AG09319 (cell line): ENCODE data around the gene MRFAP1L1.
A peak's percentile ranks its signal among the peaks of the same experiment; 100 is the strongest.
"Not testable (repeated sequence)": the region's sequence is repeated elsewhere in the genome, so short reads cannot be mapped to it uniquely, and the experiment has no call there.

Experiments
- DNase-seq: peaks from one replicate; pipeline ENCODE4 v3.0.0-alpha.2; 2010; ENCODE audit warnings: low read depth; ENCODE audit errors: extremely low read depth
- TF ChIP-seq, protein P1 (sequence below): IDR thresholded peaks from 2 replicates; pipeline ENCODE4 v1.5.1; 2011; ENCODE audit warnings: low read depth, mild to moderate bottlenecking, inconsistent platforms, low read length, moderate library complexity

MRFAP1L1 gene

DNA sequence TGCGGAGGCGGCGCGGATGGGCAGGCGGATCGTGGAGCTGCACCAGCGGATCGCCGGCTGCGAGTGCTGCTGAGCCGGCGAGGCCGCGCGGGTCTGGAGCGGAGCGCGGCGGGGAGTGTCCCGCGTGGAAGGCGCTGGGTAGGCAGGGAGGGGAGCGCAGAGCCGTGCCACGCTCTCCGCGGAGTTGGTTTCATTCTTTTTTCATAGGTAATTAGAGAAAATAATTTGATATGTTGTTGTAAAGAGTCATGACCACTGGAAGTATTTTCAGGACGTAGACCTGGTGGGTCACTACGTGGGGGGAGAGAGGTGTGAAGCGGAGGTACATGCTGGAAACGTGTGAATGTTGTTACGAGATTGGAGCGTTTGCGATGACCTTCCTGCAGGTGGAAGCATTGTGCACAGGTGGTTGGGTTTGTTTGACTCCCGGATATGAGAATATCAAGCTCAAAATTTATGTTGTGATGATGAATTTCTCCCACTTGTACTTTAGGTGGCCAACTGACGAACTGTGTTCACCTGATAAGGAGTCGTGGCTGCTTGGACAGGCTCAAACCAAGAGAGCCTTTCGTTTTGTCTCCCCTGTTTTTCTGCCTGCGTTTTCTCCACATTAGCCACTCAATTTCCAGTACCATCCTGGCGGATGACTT lies 35.0 kb downstream of the MRFAP1L1 start:
- DNase-seq, result no peak
- TF ChIP-seq, protein P1, sequence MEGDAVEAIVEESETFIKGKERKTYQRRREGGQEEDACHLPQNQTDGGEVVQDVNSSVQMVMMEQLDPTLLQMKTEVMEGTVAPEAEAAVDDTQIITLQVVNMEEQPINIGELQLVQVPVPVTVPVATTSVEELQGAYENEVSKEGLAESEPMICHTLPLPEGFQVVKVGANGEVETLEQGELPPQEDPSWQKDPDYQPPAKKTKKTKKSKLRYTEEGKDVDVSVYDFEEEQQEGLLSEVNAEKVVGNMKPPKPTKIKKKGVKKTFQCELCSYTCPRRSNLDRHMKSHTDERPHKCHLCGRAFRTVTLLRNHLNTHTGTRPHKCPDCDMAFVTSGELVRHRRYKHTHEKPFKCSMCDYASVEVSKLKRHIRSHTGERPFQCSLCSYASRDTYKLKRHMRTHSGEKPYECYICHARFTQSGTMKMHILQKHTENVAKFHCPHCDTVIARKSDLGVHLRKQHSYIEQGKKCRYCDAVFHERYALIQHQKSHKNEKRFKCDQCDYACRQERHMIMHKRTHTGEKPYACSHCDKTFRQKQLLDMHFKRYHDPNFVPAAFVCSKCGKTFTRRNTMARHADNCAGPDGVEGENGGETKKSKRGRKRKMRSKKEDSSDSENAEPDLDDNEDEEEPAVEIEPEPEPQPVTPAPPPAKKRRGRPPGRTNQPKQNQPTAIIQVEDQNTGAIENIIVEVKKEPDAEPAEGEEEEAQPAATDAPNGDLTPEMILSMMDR, result peak; percentile 27

DNA sequence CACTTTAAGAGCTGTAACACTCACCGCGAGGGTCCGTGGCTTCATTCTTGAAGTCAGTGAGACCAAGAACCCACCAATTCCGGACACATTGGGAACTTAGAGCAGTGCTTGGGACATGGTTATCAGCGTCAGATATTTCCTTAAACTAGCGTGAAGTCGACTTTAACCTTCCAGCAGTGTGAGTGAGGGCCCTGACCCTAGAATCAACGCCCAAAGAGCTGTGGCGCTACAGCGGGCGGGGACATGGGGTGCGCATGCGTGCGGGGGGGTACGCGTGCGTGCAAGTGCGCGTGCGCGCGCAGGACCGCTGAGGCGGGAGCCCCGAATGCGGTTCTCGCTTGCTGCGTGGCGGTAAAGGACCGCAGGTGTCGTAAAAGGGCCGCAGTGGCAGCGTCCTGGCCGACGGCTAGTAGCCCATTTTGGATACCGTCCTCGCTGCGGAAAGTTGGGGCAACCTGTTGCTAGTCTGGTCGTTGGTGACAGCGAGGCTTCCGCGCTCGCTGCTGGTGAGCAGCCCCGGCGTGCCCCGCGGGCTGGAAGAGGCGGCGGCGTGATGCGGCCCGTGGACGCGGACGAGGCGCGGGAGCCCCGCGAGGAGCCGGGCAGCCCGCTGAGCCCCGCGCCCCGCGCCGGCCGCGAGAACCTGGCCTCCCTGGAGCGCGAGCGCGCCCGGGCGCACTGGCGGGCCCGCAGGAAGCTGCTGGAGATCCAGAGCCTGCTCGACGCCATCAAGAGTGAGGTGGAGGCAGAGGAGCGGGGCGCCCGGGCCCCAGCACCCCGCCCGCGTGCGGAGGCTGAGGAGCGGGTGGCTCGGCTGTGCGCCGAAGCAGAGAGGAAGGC lies 35.8 kb downstream of the MRFAP1L1 start:
- DNase-seq, result peak; percentile 88
- TF ChIP-seq, protein P1, result no peak; the same call in 1 of the 2 replicates

DNA sequence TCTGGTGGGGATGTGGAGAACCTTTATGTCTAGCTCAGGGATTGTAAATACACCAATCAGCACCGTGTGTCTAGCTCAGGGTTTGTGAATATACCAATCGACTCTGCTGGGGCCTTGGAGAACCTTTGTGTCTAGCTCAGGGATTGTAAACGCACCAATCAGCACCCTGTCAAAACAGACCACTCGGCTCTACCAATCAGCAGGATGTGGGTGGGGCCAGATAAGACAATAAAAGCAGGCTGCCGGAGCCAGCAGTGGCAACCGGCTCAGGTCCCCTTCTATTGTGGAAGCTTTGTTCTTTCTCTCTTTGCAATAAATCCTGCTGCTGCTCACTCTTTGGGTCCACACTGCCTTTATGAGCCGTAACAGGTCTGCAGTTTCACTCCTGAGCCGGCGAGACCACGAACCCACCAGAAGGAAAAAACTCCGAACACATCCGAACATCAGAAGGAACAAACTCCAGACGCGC lies 36.4 kb downstream of the MRFAP1L1 start:
- DNase-seq, result not testable (repeated sequence)

DNA sequence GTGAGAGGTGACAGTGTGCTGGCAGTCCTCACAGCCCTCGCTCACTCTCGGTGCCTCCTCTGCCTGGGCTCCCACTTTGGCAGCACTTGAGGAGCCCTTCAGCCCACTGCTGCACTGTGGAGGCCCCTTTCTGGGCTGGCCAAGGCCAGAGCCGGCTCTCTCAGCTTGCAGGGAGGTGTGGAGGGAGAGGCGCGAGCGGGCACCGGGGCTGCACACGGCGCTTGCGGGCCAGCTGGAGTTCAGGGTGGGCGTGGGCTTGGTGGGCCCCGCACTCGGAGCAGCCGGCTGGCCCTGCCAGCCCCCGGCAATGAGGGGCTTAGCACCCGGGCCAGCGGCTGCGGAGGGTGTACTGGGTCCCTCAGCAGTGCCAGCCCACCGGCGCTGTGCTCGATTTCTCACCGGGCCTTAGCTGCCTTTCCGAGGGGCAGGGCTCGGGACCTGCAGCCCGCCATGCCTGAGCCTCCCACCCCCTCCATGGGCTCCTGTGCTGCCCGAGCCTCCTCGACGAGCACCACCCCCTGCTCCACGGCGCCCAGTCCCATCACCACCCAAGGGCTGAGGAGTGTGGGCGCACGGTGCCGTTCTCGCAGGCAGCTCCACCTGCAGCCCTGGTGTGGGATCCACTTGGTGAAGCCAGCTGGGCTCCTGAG lies 37.0 kb downstream of the MRFAP1L1 start:
- DNase-seq, result not testable (repeated sequence)

DNA sequence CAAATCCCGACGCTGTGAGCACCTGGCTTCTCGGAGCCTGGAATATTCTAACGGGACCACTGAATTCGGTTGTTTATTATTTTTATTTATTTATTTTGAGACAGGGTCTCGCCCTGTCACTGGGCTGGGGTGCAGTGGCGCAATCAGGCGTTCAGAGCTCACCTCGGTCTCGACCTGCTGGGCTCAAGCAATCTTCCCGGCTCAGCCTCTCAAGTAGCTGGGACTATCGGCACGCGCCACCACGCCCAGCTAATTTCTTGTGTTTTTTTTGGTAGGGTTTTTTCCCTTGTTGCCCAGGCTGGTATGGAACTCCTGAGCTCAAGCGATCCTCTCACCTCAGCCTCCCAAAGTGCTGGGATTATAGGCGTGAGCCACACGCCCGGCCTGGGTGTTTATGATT lies 37.5 kb downstream of the MRFAP1L1 start:
- TF ChIP-seq, protein P1, result no peak
- DNase-seq, result no peak

DNA sequence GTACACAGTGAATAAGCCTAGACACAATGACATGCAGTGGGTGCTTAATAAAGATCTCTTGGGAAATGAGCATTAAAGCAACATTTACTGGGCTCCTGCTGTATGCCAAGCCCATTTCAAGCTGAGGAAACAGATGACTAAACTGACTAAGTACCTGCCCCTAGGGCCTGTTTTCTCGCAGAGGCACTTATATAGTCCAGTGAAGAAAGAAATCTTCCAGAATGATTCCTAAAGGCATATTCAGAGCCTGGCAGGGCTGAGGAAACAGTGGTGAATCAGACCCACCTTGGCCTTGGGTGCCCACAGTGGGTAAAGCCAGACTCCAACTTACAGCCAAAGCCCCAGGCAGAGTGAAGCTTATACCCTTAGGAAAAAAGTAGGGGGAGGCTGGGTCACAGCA lies 38.0 kb downstream of the MRFAP1L1 start:
- DNase-seq, result no peak
- TF ChIP-seq, protein P1, result no peak

DNA sequence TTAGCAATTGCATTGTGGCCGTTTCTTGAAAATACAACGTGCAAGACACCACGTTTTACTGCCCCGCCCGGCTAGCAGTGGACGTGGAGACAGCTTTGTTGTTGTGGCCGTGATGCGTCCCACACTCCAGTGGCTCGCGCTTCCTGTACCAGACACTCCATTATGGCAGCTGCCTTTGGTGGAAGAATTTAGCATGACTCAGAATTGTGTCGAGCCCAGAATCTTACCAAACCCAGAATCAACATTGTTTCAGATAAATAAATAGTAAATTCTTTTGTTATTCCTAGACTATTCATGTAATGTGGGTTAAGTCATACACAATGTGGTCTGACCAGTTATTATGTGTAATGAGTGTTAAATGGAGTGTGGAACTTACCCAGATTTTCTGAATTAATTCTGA lies 41.3 kb downstream of the MRFAP1L1 start:
- TF ChIP-seq, protein P1, result no peak
- DNase-seq, result no peak

DNA sequence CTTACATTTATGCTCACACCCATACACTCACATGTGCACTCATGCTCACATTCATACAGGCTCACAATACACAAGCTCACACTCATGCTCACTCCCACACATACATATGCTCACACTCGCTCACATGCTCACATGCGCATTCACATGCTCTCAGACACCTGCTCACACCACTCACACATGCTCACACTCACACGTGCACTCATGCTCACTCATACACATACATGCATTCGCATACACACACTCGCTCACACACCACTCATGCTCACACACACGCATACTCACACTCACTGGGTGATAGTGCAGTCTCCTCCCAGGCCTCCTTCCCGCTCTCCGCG lies 44.4 kb downstream of the MRFAP1L1 start:
- DNase-seq, result no peak
- TF ChIP-seq, protein P1, result no peak
